ENCODE measurements around the gene UTP20.

DNA sequence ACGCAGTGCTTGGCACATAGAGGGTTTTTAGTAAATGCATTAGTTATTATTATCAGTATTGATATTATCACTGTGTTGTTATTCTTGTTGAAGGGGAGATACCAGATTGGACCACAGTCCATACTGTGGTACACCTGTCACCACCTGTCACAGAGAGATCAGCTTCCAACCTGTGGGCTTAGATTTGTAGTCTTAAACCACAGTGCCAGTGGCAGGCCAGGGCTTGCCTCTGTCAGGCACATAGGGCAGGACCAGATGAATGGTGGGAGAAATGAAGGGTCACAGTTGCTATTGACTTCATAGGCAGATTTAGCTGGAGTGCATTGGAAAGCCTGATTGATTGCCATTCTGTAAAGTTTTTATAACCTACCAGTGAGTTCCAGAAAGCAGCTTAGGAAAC is 92.5 kb downstream of the UTP20 start:
- TF ChIP-seq, protein P1, sequence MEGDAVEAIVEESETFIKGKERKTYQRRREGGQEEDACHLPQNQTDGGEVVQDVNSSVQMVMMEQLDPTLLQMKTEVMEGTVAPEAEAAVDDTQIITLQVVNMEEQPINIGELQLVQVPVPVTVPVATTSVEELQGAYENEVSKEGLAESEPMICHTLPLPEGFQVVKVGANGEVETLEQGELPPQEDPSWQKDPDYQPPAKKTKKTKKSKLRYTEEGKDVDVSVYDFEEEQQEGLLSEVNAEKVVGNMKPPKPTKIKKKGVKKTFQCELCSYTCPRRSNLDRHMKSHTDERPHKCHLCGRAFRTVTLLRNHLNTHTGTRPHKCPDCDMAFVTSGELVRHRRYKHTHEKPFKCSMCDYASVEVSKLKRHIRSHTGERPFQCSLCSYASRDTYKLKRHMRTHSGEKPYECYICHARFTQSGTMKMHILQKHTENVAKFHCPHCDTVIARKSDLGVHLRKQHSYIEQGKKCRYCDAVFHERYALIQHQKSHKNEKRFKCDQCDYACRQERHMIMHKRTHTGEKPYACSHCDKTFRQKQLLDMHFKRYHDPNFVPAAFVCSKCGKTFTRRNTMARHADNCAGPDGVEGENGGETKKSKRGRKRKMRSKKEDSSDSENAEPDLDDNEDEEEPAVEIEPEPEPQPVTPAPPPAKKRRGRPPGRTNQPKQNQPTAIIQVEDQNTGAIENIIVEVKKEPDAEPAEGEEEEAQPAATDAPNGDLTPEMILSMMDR (IDR thresholded peaks at IDR 0.05), result no peak
- TF ChIP-seq POLR2A (IDR thresholded peaks at IDR 0.05), result no peak
